GM12878 (cell line): ENCODE results near the gene CGA. TPM values are rescaled to one million over a fixed set of nuclear protein-coding genes. Genes with fewer than 3 reads are reported as not detected.

Experiments
- ATAC-seq: fragments of 200-7000 bp; cut with Tn5 transposase; 3 replicates; pipeline ENCODE4 v1.9.1; 2020; ENCODE audit warnings: mild to moderate bottlenecking, moderate library complexity
- BruUV-seq: library from RNA; stranded (reverse); fragments of 400-500 nt; replicated peaks from 2 replicates; lab custom pipeline; 2021; lab: Mats Ljungman, UMichigan
- CTCF ChIA-PET: fragments of 300-600 bp; sonication (Branson Sonifier 250); formaldehyde crosslinking; extraction: SDS; loops from one replicate; lab custom pipeline; 2021; ENCODE audit warnings: inconsistent platforms; lab: Yijun Ruan, JAX
- POLR2A ChIA-PET: fragments of 350-600 bp; formaldehyde crosslinking; extraction: SDS; loops from one replicate; lab custom pipeline; 2021; ENCODE audit warnings: inconsistent platforms; lab: Charles Lee
- RAD21 ChIA-PET: fragments of 300-600 bp; sonication (Branson Sonifier 250); formaldehyde crosslinking; loops from one replicate; lab custom pipeline; 2023; ENCODE audit warnings: antibody characterized with exemption; ENCODE audit not compliant: unreplicated experiment; lab: Charles Lee
- SMC1A ChIA-PET: fragments of 300-600 bp; sonication (Branson Sonifier 250); formaldehyde crosslinking; loops from one replicate; lab custom pipeline; 2023; ENCODE audit not compliant: unreplicated experiment, uncharacterized antibody; lab: Charles Lee
- DNase-seq: peaks from one replicate; pipeline ENCODE4 v3.0.0-alpha.2; 2011; ENCODE audit warnings: low read depth, low spot score
- FAIRE-seq: peaks from 3 replicates; lab custom pipeline; 2011; peaks lifted over from hg19 to GRCh38; lab: Jason Lieb, UNC
- H2AFZ ChIP-seq: 2 replicates; pipeline ENCODE4 v1.6.0; 2011; ENCODE audit warnings: low read depth, low read length, control low read depth; ENCODE audit not compliant: control insufficient read depth
- H3K27ac ChIP-seq: 2 replicates; pipeline ENCODE4 v1.5.1; 2011; ENCODE audit warnings: control low read depth; ENCODE audit not compliant: control insufficient read depth, insufficient read depth
- H3K27me3 ChIP-seq, 2 experiments: replicated peaks in 1 of 2; 2 replicates each; pipeline versions ENCODE4 v1.6.0 to v1.6.1; 2011; ENCODE audit warnings: low read length in 1 of 2; ENCODE audit not compliant: control insufficient read depth in 2 of 2, insufficient read depth in 2 of 2
- H3K36me3 ChIP-seq, 2 experiments: 2 replicates each; pipeline ENCODE4 v1.5.1; 2011; ENCODE audit warnings: low read length in 1 of 2; ENCODE audit not compliant: control insufficient read depth in 2 of 2, insufficient read depth in 2 of 2
- H3K4me1 ChIP-seq: 2 replicates; pipeline ENCODE4 v1.6.1; 2011; ENCODE audit warnings: mild to moderate bottlenecking, low read length, moderate library complexity, mixed read lengths; ENCODE audit not compliant: control insufficient read depth, insufficient read depth
- H3K4me2 ChIP-seq: 2 replicates; pipeline ENCODE4 v1.6.0; 2011; ENCODE audit warnings: control low read depth; ENCODE audit not compliant: control insufficient read depth, insufficient read depth
- H3K4me3 ChIP-seq: fragments of 200-600 bp; sonication (generic); 2 replicates; pipeline ENCODE4 v1.5.1; 2016
- H3K79me2 ChIP-seq: 2 replicates; pipeline ENCODE4 v1.6.0; 2011; ENCODE audit warnings: low read length; ENCODE audit not compliant: control insufficient read depth, insufficient read depth
- H3K9ac ChIP-seq: 2 replicates; pipeline ENCODE4 v1.8.0; 2011; ENCODE audit warnings: low read length, control low read depth, mixed read lengths; ENCODE audit not compliant: control insufficient read depth, insufficient read depth
- H3K9me3 ChIP-seq: replicated peaks from 3 replicates; pipeline ENCODE4 v1.5.1; 2011; ENCODE audit warnings: mild to moderate bottlenecking, low read length; ENCODE audit not compliant: control insufficient read depth, insufficient read depth
- H4K20me1 ChIP-seq: 2 replicates; pipeline ENCODE4 v1.6.0; 2011; ENCODE audit not compliant: control insufficient read depth, insufficient read depth
- CBX3 ChIP-seq: fragments of 200-600 bp; sonication (generic); IDR thresholded peaks from 2 replicates; pipeline ENCODE4 v1.6.1; 2016; ENCODE audit warnings: low read depth, borderline replicate concordance
- HDAC2 ChIP-seq: fragments of 200-600 bp; sonication (generic); IDR thresholded peaks from 2 replicates; pipeline ENCODE4 v1.6.1; 2017
- RUNX3 ChIP-seq: IDR thresholded peaks from 2 replicates; pipeline ENCODE4 v1.6.1; 2012; ENCODE audit warnings: low read length, inconsistent platforms
- WGBS: methylation state at CpG from one replicate; pipeline ENCODE4 v1.1.6; 2016; ENCODE audit warnings: low lambda C conversion rate; ENCODE audit not compliant: insufficient replicate concordance, insufficient coverage; ENCODE audit errors: missing lambda C conversion rate; 5-methylcytosine and 5-hydroxymethylcytosine counted together
- in situ Hi-C: fragments of 300-500 bp; cut with MboI; formaldehyde crosslinking; loops from 9 replicates; pipeline ENCODE4 v1.14.3; 2018; ENCODE audit warnings: mixed read lengths
- intact Hi-C: fragments of 100-400 bp; cut with micrococcal nuclease; formaldehyde crosslinking; loops from one replicate; pipeline ENCODE4 v1.14.2; 2022; ENCODE audit not compliant: unreplicated experiment
- polyA plus RNA-seq, 11 experiments: library from polyadenylated mRNA; depleted of rRNA in 4 of 11; unstranded in 6 of 11; stranded (reverse) in 5 of 11; fragments of >200 nt; fragmentation: Nextera tagmentation in 4 of 11; fragmentation: Illumina TruSeq in 1 of 11; extraction: Ambion mirVana in 4 of 11; extraction: Trizol in 1 of 11; gene quantifications; 1 replicate in 1 of 11; 2 replicates in 10 of 11; pipeline versions ENCODE4 v1.2.1 to v1.2.3, GENCODE V29; 2011 to 2016; ENCODE audit warnings: inconsistent platforms in 2 of 11, missing spikeins in 2 of 11, low read depth in 1 of 11
- total RNA-seq, 4 experiments: library from RNA; depleted of rRNA in 3 of 4; stranded (reverse); fragments of >200 nt in 3 of 4; fragmentation: Illumina TruSeq in 1 of 4; extraction: Trizol in 1 of 4; gene quantifications; 2 replicates each; pipeline versions ENCODE4 v1.2.1 to v1.2.3, GENCODE V29; 2013 to 2021
- TF ChIP-seq, protein P1 (sequence below): fragments of 450-650 bp; IDR thresholded peaks from 2 replicates; pipeline ENCODE4 v1.6.1; 2017; ENCODE audit warnings: mild to moderate bottlenecking, low read depth, inconsistent platforms; ENCODE audit not compliant: poor library complexity, severe bottlenecking
- TF ChIP-seq, protein P2 (sequence below): fragments of 450-650 bp; IDR thresholded peaks from 2 replicates; pipeline ENCODE4 v1.6.1; 2018; ENCODE audit warnings: borderline replicate concordance, mild to moderate bottlenecking; ENCODE audit not compliant: partially characterized antibody

The CGA gene
- total and polyA plus RNA-seq, 10 of the 15 experiments (the other 5 are each of a cell fraction or from before 2014, with no cell fraction given), result 0.10 to 0.27 (median 0.12) TPM; not detected in 6

DNA sequence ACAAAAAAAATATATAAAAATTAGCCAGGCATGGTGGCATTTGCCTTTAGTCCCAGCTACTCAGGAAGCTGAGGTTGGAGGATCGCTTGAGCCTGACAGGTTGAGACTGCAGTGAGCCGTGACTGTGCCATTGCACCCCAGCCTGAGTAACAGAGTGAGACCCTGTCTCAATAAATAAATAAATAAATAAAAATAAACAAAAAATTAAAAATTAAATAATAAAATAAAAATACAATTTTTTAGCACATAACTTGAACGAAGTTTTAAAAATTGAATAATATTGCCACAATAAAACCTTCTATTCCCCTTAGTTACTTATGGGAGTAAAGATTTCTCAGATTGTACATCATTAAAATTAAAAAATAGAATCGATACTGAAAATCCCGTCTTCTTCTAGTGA lies 29.2 kb upstream of the CGA start:
- ChIA-PET RAD21 (no interaction called here), SMC1A (no interaction called here), POLR2A (no interaction called here), CTCF (interaction anchor here (1.2 to 1.5 kb wide), 3 partner anchors 11 to 45 kb away, joined by 4 read pairs; no protein-coding TSS in a partner anchor)
- H2AFZ ChIP-seq, result no peak overlapping the region
- TF ChIP-seq RUNX3, result 0 out of 2 replicates have a peak, but pooled peaks have one; percentile 16
- no peak for TF ChIP-seq HDAC2
- TF ChIP-seq, protein P1, sequence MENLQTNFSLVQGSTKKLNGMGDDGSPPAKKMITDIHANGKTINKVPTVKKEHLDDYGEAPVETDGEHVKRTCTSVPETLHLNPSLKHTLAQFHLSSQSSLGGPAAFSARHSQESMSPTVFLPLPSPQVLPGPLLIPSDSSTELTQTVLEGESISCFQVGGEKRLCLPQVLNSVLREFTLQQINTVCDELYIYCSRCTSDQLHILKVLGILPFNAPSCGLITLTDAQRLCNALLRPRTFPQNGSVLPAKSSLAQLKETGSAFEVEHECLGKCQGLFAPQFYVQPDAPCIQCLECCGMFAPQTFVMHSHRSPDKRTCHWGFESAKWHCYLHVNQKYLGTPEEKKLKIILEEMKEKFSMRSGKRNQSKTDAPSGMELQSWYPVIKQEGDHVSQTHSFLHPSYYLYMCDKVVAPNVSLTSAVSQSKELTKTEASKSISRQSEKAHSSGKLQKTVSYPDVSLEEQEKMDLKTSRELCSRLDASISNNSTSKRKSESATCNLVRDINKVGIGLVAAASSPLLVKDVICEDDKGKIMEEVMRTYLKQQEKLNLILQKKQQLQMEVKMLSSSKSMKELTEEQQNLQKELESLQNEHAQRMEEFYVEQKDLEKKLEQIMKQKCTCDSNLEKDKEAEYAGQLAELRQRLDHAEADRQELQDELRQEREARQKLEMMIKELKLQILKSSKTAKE, result no peak
- TF ChIP-seq, protein P2, sequence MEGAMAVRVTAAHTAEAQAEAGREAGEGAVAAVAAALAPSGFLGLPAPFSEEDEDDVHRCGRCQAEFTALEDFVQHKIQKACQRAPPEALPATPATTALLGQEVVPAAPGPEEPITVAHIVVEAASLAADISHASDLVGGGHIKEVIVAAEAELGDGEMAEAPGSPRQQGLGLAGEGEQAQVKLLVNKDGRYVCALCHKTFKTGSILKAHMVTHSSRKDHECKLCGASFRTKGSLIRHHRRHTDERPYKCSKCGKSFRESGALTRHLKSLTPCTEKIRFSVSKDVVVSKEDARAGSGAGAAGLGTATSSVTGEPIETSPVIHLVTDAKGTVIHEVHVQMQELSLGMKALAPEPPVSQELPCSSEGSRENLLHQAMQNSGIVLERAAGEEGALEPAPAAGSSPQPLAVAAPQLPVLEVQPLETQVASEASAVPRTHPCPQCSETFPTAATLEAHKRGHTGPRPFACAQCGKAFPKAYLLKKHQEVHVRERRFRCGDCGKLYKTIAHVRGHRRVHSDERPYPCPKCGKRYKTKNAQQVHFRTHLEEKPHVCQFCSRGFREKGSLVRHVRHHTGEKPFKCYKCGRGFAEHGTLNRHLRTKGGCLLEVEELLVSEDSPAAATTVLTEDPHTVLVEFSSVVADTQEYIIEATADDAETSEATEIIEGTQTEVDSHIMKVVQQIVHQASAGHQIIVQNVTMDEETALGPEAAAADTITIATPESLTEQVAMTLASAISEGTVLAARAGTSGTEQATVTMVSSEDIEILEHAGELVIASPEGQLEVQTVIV, result no peak
- TF ChIP-seq CBX3, result no peak
- H3K4me2 ChIP-seq, result no peak overlapping the region
- no peaks in the 10 kb centered on the region for H3K9me3 ChIP-seq
- in situ Hi-C loops (no loop called here), intact Hi-C loops (no loop called here)
- H3K27ac ChIP-seq, result no peak overlapping the region
- no peak for DNase-seq
- no peak; the same call in 2 of the 3 replicates for ATAC-seq
- H4K20me1 ChIP-seq, result no peaks in the 10 kb centered on the region
- H3K79me2 ChIP-seq, result no peaks in the 10 kb centered on the region
- no peaks in the 10 kb centered on the region for H3K27me3 ChIP-seq
- no peaks in the 10 kb centered on the region for H3K36me3 ChIP-seq
- no peak for FAIRE-seq
- no TSS peak for BruUV-seq
- no peak overlapping the region for H3K4me3 ChIP-seq
- 28% methylated on average over 5 of the region's 5 CpGs for WGBS
- H3K4me1 ChIP-seq, result no peaks in the 10 kb centered on the region
- no peak overlapping the region for H3K9ac ChIP-seq
